HFF-Myc (cell line): ENCODE measurements around the gene ZNF846.
"Not testable (repeated sequence)": the region's sequence is repeated elsewhere in the genome, so short reads cannot be mapped to it uniquely, and the experiment has no call there.

Experiments
- DNase-seq: peaks from one replicate; pipeline ENCODE4 v3.0.0-alpha.2; 2011; ENCODE audit warnings: low read depth; ENCODE audit errors: extremely low read depth
- H3K4me3 ChIP-seq: replicated peaks from 2 replicates; pipeline ENCODE4 v1.5.1; 2011; ENCODE audit warnings: low read depth, mild to moderate bottlenecking, control low read depth, low read length
- CTCF ChIP-seq: IDR thresholded peaks from 2 replicates; pipeline ENCODE4 v1.5.1; 2012; ENCODE audit warnings: mild to moderate bottlenecking, low read depth, low read length, control low read depth; ENCODE audit errors: missing control alignments

ZNF846 gene

GRCh38 chr19:9757544-9758501, 10.7 kb downstream of the ZNF846 start:
- DNase-seq = no peak
- H3K4me3 ChIP-seq = no peak overlapping the region
- TF ChIP-seq CTCF = no peak

GRCh38 chr19:9752701-9753443, 15.7 kb downstream of the ZNF846 start:
- no peak overlapping the region for H3K4me3 ChIP-seq
- TF ChIP-seq CTCF = no peak
- no peak for DNase-seq

- TF ChIP-seq CTCF = no peak
- no peak for DNase-seq
- H3K4me3 ChIP-seq = no peak overlapping the region
These were observed 17.1 kb downstream of the ZNF846 start for GRCh38 chr19:9751446-9751845.

GRCh38 chr19:9741476-9742171, 26.9 kb downstream of the ZNF846 start:
- TF ChIP-seq CTCF = no peak
- no peak overlapping the region for H3K4me3 ChIP-seq

GRCh38 chr19:9735986-9736385, 32.6 kb downstream of the ZNF846 start:
- no peak for DNase-seq
- no peak for TF ChIP-seq CTCF
- H3K4me3 ChIP-seq = no peak overlapping the region

More at GRCh38 chr19:9741476-9742171, 26.9 kb downstream of the ZNF846 start:
- no peak for DNase-seq

GRCh38 chr19:9730056-9730455, 38.5 kb downstream of the ZNF846 start:
- DNase-seq, H3K4me3 ChIP-seq: not testable (repeated sequence)
